GM23248 (cell line): ENCODE data around the gene UGT2B15.

Experiments
- EZH2 ChIP-seq: fragments of 200-600 bp; sonication (generic); IDR thresholded peaks from 2 replicates; pipeline ENCODE4 v1.6.1; 2018; ENCODE audit warnings: antibody characterized with exemption, mild to moderate bottlenecking; ENCODE audit not compliant: insufficient read depth, poor library complexity, severe bottlenecking
- EZH2phosphoT487 ChIP-seq: fragments of 200-600 bp; sonication (generic); IDR thresholded peaks from 2 replicates; pipeline ENCODE4 v1.6.1; 2018; ENCODE audit warnings: antibody characterized with exemption, moderate library complexity, mild to moderate bottlenecking, low read depth; ENCODE audit not compliant: insufficient read depth

DNA sequence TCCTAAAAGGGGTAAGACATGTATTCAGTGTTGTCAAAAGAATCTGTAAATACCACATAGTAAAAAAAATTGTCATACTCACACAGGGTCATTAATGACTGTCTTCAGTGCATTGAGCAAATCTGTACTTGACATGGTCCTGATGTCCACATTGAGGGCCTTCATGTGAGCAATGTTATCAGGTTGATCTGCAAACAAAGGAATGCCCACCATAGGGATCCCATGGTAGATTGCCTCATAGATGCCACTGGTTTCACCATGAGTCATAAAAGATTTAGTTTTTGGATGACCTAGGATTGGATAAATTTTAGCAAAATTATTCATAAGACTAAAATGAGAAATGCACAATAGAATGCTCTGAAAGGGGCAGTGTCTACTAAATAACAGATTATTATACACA, 38.1 kb upstream of the UGT2B15 start:
- TF ChIP-seq EZH2 (no peak), EZH2phosphoT487 (no peak)
